Neural progenitor cell (in vitro differentiated cells): ENCODE results near the gene EVC2. TPM values are rescaled to one million over a fixed set of nuclear protein-coding genes. Genes with fewer than 3 reads are reported as not detected.

ENCODE experiments used
- DNase-seq: peaks from one replicate; pipeline ENCODE4 v3.0.0-alpha.2; 2016; ENCODE audit warnings: low spot score
- H2AFZ ChIP-seq: fragments of 200-600 bp; sonication (generic); replicated peaks from 2 replicates; pipeline ENCODE4 v1.6.1; 2016; ENCODE audit warnings: antibody characterized with exemption
- H3F3A ChIP-seq: fragments of 200-600 bp; sonication (generic); 2 replicates; pipeline ENCODE4 v1.6.1; 2016; ENCODE audit warnings: antibody characterized with exemption, low read depth
- H3K27ac ChIP-seq: fragments of 200-600 bp; sonication (generic); 2 replicates; pipeline ENCODE4 v1.5.1; 2016; ENCODE audit warnings: mild to moderate bottlenecking
- H3K27me3 ChIP-seq: fragments of 200-600 bp; sonication (generic); 2 replicates; pipeline ENCODE4 v1.6.1; 2016; ENCODE audit warnings: mild to moderate bottlenecking, moderate library complexity
- H3K36me3 ChIP-seq: fragments of 200-600 bp; sonication (generic); 2 replicates; pipeline ENCODE4 v1.5.1; 2016
- H3K4me1 ChIP-seq: fragments of 200-600 bp; sonication (generic); 2 replicates; pipeline ENCODE4 v1.6.1; 2016; ENCODE audit warnings: mixed run types
- H3K4me2 ChIP-seq: fragments of 200-600 bp; sonication (generic); 2 replicates; pipeline ENCODE4 v1.6.1; 2016
- H3K4me3 ChIP-seq: fragments of 200-600 bp; sonication (generic); 2 replicates; pipeline ENCODE4 v1.5.1; 2016
- H3K79me2 ChIP-seq: fragments of 200-600 bp; sonication (generic); 2 replicates; pipeline ENCODE4 v1.6.1; 2016; ENCODE audit warnings: low read depth
- H3K9ac ChIP-seq: fragments of 200-600 bp; sonication (generic); 2 replicates; pipeline ENCODE4 v1.6.1; 2016
- H3K9me3 ChIP-seq: fragments of 200-600 bp; sonication (generic); 2 replicates; pipeline ENCODE4 v1.5.1; 2016; ENCODE audit warnings: low read depth
- H4K20me1 ChIP-seq: fragments of 200-600 bp; sonication (generic); 2 replicates; pipeline ENCODE4 v1.6.1; 2016; ENCODE audit warnings: low read depth
- H3K27ac Mint-ChIP-seq: 3 replicates; pipeline ENCODE4 v1.8.0; 2021; ENCODE audit warnings: mixed read lengths
- H3K27me3 Mint-ChIP-seq: 2 replicates; pipeline ENCODE4 v1.8.0; 2022; ENCODE audit warnings: low read depth, mild to moderate bottlenecking, inconsistent platforms, moderate library complexity, mixed read lengths; ENCODE audit not compliant: insufficient read depth
- H3K36me3 Mint-ChIP-seq: 3 replicates; pipeline ENCODE4 v1.8.0; 2021; ENCODE audit warnings: mixed read lengths
- H3K4me1 Mint-ChIP-seq: 3 replicates; pipeline ENCODE4 v1.8.0; 2021; ENCODE audit warnings: mixed read lengths
- H3K4me3 Mint-ChIP-seq: 3 replicates; pipeline ENCODE4 v1.8.0; 2021; ENCODE audit warnings: mild to moderate bottlenecking, moderate library complexity, mixed read lengths
- H3K9me3 Mint-ChIP-seq: 3 replicates; pipeline ENCODE4 v1.8.0; 2020; ENCODE audit warnings: mixed read lengths
- CTCF ChIP-seq: fragments of 200-600 bp; sonication (generic); IDR thresholded peaks from 2 replicates; pipeline ENCODE4 v1.5.1; 2017; ENCODE audit warnings: antibody characterized with exemption, mild to moderate bottlenecking
- EZH2 ChIP-seq: fragments of 200-600 bp; sonication (generic); IDR thresholded peaks from 2 replicates; pipeline ENCODE4 v1.6.1; 2017; ENCODE audit warnings: antibody characterized with exemption, mild to moderate bottlenecking, moderate library complexity
- EZH2phosphoT487 ChIP-seq: fragments of 200-600 bp; sonication (generic); IDR thresholded peaks from 2 replicates; pipeline ENCODE4 v1.6.1; 2017; ENCODE audit warnings: antibody characterized with exemption
- total RNA-seq: library from RNA; depleted of rRNA; stranded (reverse); fragments of >200 nt; gene quantifications from 2 replicates; pipeline ENCODE4 v1.2.3, GENCODE V29; 2015; ENCODE audit warnings: low replicate concordance

EVC2 gene
- total RNA-seq, 1 donor from 2014 or later = 6.1 TPM

- peaks cover 27% of the 10 kb centered on the region for H3K36me3 Mint-ChIP-seq
- H3K27ac ChIP-seq = no peak overlapping the region
- no peaks in the 10 kb centered on the region for H4K20me1 ChIP-seq
- peaks cover 16% of the 10 kb centered on the region for H3K9me3 Mint-ChIP-seq
- no peak overlapping the region for H2AFZ ChIP-seq
- H3K4me2 ChIP-seq = no peak overlapping the region
- peaks cover 11% of the 10 kb centered on the region for H3K4me1 Mint-ChIP-seq
- no peak overlapping the region for H3K9ac ChIP-seq
- peaks cover 3% of the 10 kb centered on the region for H3K9me3 ChIP-seq
- H3K27me3 ChIP-seq = no peaks in the 10 kb centered on the region
- no peaks in the 10 kb centered on the region for H3K4me1 ChIP-seq
- no peaks in the 10 kb centered on the region for H3K36me3 ChIP-seq
- DNase-seq = no peak
- peaks cover 4% of the 10 kb centered on the region for H3K27me3 Mint-ChIP-seq
- H3K4me3 Mint-ChIP-seq = no peak overlapping the region
- H3K27ac Mint-ChIP-seq = no peak overlapping the region
- no peak for TF ChIP-seq EZH2
- TF ChIP-seq CTCF = no peak
- no peak for TF ChIP-seq EZH2phosphoT487
- H3K4me3 ChIP-seq = no peak overlapping the region
- no peaks in the 10 kb centered on the region for H3F3A ChIP-seq
- H3K79me2 ChIP-seq = no peaks in the 10 kb centered on the region
Measured at GRCh38 chr4:5718411-5718810, 10.1 kb upstream of the EVC2 start.

- H3K9me3 ChIP-seq = peaks cover 3% of the 10 kb centered on the region
- H3K36me3 ChIP-seq = no peaks in the 10 kb centered on the region
- H3K27me3 Mint-ChIP-seq = peaks cover 4% of the 10 kb centered on the region
- H2AFZ ChIP-seq = no peak overlapping the region
- H3K9ac ChIP-seq = no peak overlapping the region
- H3K4me3 ChIP-seq = no peak overlapping the region
- peaks cover under 1% of the 10 kb centered on the region for H3K27me3 ChIP-seq
- no peaks in the 10 kb centered on the region for H3K79me2 ChIP-seq
- no peaks in the 10 kb centered on the region for H4K20me1 ChIP-seq
- no peak for DNase-seq
- H3F3A ChIP-seq = no peaks in the 10 kb centered on the region
- H3K4me2 ChIP-seq = no peak overlapping the region
- peaks cover 26% of the 10 kb centered on the region for H3K36me3 Mint-ChIP-seq
- TF ChIP-seq EZH2 (no peak), CTCF (no peak)
- H3K9me3 Mint-ChIP-seq = peaks cover 16% of the 10 kb centered on the region
- H3K4me1 Mint-ChIP-seq = peaks cover 12% of the 10 kb centered on the region
- no peak overlapping the region for H3K4me3 Mint-ChIP-seq
- no peak overlapping the region for H3K27ac ChIP-seq
- H3K4me1 ChIP-seq = no peaks in the 10 kb centered on the region
- H3K27ac Mint-ChIP-seq = no peak overlapping the region
Measured at GRCh38 chr4:5717449-5718158, 9.2 kb upstream of the EVC2 start.

GRCh38 chr4:5716391-5716790 is 8.0 kb upstream of the EVC2 start:
- peaks cover 20% of the 10 kb centered on the region for H3K4me1 Mint-ChIP-seq
- no peak for DNase-seq
- H3K27me3 Mint-ChIP-seq = peaks cover 4% of the 10 kb centered on the region
- H3K9me3 Mint-ChIP-seq = peaks cover 16% of the 10 kb centered on the region
- Histone ChIP-seq H3K4me2 (no peak overlapping the region), H4K20me1 (no peaks in the 10 kb centered on the region), H3K27ac (no peak overlapping the region), H3K36me3 (no peaks in the 10 kb centered on the region), H3K79me2 (no peaks in the 10 kb centered on the region), H3K4me3 (no peak overlapping the region), H2AFZ (no peak overlapping the region), H3K9ac (no peak overlapping the region), H3F3A (no peaks in the 10 kb centered on the region), H3K4me1 (peaks cover 3% of the 10 kb centered on the region), H3K27me3 (peaks cover 11% of the 10 kb centered on the region), H3K9me3 (peaks cover 3% of the 10 kb centered on the region)
- no peak for TF ChIP-seq EZH2
- no peak for TF ChIP-seq EZH2phosphoT487
- no peak for TF ChIP-seq CTCF
- peaks cover 26% of the 10 kb centered on the region for H3K36me3 Mint-ChIP-seq
- no peak overlapping the region for H3K27ac Mint-ChIP-seq
- no peak overlapping the region for H3K4me3 Mint-ChIP-seq
